ENCODE data around the gene NEK6.
"Not testable (repeated sequence)": the region's sequence is repeated elsewhere in the genome, so short reads cannot be mapped to it uniquely, and the experiment has no call there.

- TF ChIP-seq CTCF (conservative IDR thresholded peaks at IDR 0.05; ENCODE audit: low read depth, low read length); EZH2 (IDR thresholded peaks at IDR 0.05; ENCODE audit: low read length, unreplicated experiment); EZH2phosphoT487 (IDR thresholded peaks at IDR 0.05; ENCODE audit: borderline replicate concordance, low read length): not testable (repeated sequence)
Observed at GRCh38 chr9:124247393-124247792, 10.4 kb upstream of the NEK6 start.
